NB4 (cell line): ENCODE data around the gene KRT14.

ENCODE experiments used
- POLR2A ChIP-seq: IDR thresholded peaks from 2 replicates; pipeline ENCODE4 v1.6.1; 2011; ENCODE audit warnings: mild to moderate bottlenecking; ENCODE audit not compliant: insufficient read length; ENCODE audit errors: extremely low read depth
- TF ChIP-seq, protein P1 (sequence below): IDR thresholded peaks from one replicate; pipeline ENCODE4 v1.5.1; 2012; ENCODE audit warnings: low read depth, low read length
- TF ChIP-seq, protein P2 (sequence below): IDR thresholded peaks from 2 replicates; pipeline ENCODE4 v1.6.1; 2011; ENCODE audit warnings: low read depth, low read length

DNA sequence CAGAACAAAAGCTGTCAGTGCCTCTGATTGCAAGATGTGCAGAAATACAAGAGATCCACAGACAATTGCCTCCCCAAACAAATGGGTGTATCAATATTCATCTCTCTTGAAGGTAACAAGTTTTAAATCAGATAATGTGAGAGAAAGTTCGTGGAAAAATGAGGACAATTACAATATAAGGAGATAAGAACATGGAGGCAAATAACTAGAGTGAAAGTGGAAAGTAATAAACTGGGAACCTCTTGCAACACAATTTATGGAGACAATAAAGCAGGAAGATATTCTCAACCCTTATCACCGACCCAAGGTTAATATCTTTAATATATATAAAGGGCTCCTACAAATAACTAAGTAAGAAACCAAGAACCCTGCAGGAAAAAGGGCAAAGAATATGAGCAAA is 44.3 kb downstream of the KRT14 start:
- TF ChIP-seq, protein P1, sequence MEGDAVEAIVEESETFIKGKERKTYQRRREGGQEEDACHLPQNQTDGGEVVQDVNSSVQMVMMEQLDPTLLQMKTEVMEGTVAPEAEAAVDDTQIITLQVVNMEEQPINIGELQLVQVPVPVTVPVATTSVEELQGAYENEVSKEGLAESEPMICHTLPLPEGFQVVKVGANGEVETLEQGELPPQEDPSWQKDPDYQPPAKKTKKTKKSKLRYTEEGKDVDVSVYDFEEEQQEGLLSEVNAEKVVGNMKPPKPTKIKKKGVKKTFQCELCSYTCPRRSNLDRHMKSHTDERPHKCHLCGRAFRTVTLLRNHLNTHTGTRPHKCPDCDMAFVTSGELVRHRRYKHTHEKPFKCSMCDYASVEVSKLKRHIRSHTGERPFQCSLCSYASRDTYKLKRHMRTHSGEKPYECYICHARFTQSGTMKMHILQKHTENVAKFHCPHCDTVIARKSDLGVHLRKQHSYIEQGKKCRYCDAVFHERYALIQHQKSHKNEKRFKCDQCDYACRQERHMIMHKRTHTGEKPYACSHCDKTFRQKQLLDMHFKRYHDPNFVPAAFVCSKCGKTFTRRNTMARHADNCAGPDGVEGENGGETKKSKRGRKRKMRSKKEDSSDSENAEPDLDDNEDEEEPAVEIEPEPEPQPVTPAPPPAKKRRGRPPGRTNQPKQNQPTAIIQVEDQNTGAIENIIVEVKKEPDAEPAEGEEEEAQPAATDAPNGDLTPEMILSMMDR = no peak
- no peak for TF ChIP-seq POLR2A
- TF ChIP-seq, protein P2, sequence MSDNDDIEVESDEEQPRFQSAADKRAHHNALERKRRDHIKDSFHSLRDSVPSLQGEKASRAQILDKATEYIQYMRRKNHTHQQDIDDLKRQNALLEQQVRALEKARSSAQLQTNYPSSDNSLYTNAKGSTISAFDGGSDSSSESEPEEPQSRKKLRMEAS = no peak
